GM19438 (cell line): ENCODE measurements around the gene DCP1A.
"Not testable (repeated sequence)": the region's sequence is repeated elsewhere in the genome, so short reads cannot be mapped to it uniquely, and the experiment has no call there.

Source experiments
- ATAC-seq: cut with Tn5 transposase; IDR thresholded peaks from one replicate; pipeline ENCODE4 v1.9.1; 2021; ENCODE audit warnings: low read depth; ENCODE audit not compliant: unreplicated experiment

The DCP1A gene

DNA sequence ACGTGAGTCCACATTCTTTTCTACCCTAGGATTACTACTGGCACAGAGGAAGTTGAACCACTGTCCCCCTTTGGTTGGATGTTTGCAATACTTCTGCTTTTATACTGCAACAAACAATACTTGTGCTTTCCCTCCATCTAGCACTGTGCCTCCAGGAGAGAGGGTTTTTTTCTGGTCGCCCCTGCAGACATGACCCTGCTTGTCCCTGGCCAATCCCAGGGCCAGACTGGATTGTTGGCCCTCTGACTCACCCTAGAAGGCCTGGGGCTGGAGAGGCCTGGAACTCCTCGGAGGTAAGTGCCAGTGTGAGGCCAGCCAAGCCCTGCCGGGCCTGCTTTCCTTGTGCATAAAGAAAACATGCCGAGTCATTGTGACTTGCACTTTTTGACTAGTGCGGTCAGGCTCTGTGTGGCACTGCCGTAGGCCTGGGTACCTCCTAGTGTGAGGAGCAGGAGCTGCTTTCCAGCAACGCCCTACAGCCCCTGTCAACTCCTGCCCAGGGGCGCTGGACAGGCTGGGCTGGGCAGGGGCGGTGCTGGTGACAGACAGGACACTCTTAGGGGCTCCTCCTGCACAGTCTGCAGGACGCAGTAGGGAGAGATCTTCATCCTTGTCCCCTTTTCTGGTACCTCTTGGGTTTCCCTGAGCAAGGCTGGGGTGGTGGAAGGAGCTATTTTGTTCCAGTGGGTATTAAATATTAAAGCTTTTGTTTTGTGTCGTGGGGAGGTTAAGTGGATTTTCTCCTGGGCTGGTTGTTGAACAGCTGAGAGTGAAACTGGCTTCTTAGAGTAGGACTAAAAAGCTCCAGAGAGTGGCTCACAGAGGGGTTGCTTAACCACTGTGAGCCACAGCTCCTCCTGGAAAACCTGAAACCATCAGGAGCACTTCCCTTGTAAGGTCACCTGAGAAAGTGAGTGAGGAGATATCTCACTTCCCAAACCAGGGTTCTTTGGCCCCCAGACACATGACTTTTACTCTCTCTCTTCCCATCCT is 77.2 kb downstream of the DCP1A start:
- no peak for ATAC-seq

GRCh38 chr3:53269193-53269592 is 78.2 kb downstream of the DCP1A start:
- not testable (repeated sequence) for ATAC-seq

DNA sequence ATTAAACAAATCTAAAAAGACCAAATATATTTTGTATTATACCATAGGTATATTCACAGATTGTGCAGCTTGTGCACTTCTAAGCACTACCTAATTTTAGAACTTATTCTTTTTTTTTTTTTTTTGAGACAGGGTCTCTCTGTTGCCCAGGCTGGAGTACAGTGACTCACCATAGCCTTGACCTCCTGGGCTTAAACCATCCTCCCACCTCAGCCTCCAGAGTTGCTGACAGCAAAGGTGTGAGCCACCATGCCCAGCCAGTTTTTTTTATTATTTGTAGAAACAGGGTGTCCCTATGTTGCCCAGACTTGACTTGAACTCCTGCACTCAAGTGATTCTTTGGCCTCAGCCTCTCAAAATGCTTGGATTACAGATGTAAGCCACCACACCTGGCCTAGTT is 79.6 kb downstream of the DCP1A start:
- ATAC-seq = no peak

DNA sequence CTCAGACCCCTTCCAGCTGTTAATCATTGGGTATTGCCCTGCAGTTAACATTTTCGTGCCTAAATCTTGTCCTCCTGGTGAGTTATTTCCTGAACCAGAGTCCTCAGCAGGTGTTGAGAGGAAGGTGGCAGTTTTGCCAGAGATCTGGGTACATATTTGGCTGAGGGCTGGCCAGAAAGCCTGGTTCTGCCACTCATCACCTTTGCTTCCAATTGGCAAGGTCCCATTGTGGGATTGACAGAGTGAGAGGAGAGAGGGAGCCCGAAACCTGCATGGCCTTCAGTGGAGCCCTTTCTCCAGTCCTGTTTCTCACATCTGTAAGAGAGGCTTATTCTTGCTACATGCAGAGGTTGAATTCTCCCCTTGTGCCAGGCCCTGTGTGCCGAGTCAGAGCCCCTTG is 82.6 kb downstream of the DCP1A start:
- no peak for ATAC-seq

- ATAC-seq = no peak
Measured at GRCh38 chr3:53263907-53264306, 83.4 kb downstream of the DCP1A start.

- ATAC-seq = no peak
Measured at GRCh38 chr3:53261712-53262111, 85.6 kb downstream of the DCP1A start.

DNA sequence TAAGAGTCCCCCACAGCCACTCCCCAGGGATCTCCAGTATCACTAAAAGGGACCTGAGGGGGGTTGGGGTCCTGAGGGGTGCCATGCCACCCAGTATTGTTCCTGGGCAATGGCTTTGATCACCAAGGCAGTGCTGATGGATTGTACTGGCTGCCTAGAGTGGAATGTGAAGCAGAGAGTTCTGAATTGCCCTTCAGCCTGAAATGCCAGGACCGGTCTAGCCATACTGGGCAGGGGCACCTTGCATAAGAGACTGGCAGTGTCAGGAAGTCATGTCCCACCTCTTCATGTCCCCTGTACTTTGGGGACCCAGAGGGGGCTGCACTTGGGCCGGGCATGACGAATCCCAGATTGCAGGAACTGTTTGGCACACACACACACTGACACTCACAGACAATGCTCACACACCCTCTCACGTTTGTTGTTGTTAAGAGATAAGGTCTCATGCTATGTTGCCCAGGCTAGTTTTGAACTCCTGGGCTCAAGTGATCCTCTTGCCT is 87.0 kb downstream of the DCP1A start:
- ATAC-seq = no peak

DNA sequence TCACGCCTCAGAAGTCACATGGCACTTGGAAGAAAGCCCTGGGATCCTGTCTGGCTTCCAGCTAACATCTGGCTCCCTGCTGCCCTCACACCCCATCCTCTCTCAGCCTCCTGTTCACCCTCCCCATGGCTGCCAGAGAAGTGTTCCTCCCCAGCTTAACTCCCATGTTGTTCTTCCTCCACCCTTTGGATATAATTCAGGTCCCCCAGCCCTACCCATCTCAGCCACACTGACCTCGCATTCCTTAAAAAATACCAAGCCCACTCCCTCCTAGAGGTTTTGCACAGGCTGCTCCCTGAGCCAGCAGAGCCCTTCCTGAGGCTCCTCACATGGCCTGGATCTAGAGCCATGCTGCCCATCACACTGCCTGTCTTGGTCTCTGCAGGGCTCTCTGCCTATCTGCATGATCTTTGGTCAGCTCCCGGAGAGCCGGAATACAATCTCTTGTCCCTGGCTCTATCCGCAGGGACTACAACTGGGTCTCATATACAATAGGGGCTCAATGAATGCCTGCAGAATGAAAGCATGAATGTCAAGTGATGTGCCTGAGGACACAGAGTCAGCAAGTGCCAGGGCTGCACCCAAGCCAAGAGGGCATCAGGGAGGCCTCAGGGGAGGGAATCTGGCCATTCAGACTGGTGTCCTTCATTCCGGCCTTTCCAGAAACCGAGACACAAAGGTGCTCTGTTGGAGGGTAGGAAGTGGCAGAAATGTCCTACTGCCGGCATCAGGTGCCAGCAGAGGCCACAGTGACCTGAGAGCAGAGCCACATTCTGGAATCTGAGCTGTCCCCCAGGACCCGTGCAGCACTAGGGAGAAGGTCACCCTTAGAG is 87.7 kb downstream of the DCP1A start:
- no peak for ATAC-seq

- no peak for ATAC-seq
Measured at GRCh38 chr3:53258600-53259426, 88.5 kb downstream of the DCP1A start.

GRCh38 chr3:53257465-53257864 is 89.9 kb downstream of the DCP1A start:
- no peak for ATAC-seq

DNA sequence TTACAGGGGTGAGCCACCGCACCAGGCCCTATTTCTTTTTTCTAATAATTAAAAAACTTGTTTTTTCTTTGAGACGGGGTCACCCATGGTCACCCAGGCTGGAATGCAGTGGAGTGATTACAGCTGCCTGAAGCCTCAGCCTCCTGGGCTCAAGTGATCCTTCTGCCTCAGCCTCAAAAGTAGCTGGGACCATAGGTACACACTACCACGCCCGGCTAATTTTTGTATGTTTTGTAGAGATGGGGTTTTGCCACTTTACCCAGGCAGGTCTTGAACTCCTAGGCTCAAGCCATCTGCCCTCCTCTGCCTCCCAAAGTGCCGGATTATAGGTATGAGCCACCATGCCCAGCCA is 90.7 kb downstream of the DCP1A start:
- ATAC-seq = no peak

- peak; percentile 50 for ATAC-seq
Measured at GRCh38 chr3:53255775-53256703, 91.3 kb downstream of the DCP1A start, which contains the start of gene TKT. Gene TKT, minus strand, starts transcription at chr3:53256022. Its CDS starts 80 bp downstream, at chr3:53255942.

DNA sequence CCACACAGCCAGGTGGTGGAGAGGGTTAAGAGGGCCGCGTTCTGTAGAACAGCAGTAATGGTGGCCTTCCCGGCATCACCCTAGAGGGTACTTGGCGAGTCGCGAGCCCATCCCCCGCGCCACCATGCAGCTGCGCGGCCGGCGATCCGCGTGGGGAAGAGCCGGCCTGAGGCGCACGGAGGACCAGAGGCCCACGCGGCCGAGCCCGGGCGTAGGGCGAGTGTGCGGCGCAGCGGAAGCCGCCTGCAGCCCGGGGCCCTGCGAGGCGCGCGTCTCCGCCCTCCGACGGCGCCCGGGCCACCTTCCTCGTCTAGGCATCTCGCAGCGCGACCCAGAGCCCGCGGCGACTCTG is 91.9 kb downstream of the DCP1A start:
- ATAC-seq = peak; percentile 37

- peak; percentile 55 for ATAC-seq
Measured at GRCh38 chr3:53254509-53255422, 92.6 kb downstream of the DCP1A start.

- ATAC-seq = no peak
Measured at GRCh38 chr3:53253707-53254508, 93.4 kb downstream of the DCP1A start.

DNA sequence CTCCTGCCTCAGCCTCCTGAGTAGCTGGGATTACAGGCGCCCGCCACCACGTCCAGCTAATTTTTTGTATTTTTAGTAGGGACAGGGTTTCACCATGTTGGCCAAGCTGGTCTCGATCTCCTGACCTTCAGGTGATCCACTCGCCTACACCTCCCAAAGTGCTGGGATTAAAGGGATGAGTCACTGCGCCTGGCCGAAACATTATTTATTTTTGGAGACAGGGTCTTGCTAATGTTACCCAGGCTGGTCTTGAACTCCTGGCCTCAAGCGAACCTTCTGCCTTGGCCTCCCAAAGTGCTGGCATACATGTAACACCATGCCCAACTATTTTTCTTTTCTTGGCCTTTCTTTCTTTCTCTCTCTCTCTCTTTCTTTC is 94.4 kb downstream of the DCP1A start:
- not testable (repeated sequence) for ATAC-seq

DNA sequence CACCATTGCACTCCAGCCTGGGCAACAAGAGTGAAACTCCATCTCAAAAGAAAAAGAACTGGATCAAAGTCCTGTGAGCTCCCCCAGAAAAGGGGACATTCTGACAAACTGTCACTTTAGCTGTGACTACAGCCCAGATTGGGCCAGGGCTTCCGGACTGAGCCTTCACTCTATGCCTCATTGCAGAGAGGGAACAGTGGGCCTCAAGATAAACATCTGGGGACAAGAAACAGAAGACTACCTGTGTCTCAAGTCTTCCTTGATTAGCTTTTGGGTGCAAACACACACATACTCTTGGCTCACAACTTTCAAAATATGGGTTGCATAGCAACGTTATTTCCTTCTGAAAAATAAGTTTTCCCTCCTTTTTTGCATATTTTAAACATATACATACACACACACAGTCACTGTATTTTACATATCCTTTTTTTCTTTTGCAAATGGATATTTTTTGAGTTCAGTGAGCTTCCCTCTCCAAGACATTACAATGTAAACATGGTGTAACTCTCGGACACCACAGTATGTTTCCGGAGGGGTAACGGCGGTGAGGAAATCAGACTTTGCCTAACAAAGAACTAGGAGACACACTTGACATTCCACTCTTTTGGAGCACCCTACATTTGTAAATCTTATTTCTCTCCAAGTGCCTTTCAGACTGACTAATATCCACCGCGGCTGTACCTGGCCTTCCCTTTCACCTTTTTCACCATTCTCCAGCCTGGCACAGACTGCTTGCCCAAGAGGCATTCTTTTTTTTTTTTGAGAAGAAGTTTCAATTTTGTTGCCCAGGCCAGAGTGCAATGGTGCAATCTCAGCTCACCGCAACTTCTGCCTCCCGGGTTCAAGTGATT is 95.0 kb downstream of the DCP1A start:
- no peak for ATAC-seq
